HG02610 (cell line): ENCODE measurements around the gene RALGPS1.

Experiments
- ATAC-seq: cut with Tn5 transposase; IDR thresholded peaks from one replicate; pipeline ENCODE4 v1.9.1; 2021; ENCODE audit warnings: mild to moderate bottlenecking, moderate library complexity; ENCODE audit not compliant: unreplicated experiment

The RALGPS1 gene

DNA sequence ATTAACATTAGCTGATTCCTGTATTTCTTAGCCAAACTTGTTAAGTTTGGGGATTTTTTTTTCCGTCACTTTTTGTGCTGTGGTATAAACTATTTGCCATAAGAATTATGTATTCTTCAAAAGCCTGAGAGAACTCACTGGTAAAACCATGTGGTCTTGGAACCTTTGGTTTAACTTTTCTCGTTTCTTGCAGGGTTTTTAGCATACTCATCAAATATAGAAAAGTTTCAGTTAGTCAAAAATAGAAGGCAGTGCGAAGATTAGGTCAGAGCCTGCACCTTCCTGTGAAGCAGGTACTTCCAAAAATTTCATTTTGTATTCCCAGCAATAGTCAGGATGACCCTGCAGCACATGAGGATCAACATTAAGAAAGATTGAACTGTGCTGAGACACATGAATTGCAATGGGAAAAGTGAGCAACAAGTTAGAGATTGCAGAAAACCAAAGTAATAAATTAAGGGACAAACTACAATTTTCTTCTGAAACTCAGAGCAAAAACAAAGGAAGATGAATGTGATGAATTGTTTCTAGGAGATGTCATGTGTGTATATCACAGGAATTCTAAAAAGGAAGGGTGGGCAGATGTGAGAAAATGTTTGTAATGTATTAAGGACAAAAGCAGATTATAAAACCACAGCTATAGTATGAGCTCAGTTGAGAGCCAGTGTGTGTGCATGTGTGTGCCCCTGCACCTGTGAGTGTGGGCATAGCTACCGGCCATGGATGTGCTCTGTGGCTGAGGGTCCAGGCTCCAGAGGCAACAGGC, 105.6 kb downstream of the RALGPS1 start:
- ATAC-seq, result no peak

DNA sequence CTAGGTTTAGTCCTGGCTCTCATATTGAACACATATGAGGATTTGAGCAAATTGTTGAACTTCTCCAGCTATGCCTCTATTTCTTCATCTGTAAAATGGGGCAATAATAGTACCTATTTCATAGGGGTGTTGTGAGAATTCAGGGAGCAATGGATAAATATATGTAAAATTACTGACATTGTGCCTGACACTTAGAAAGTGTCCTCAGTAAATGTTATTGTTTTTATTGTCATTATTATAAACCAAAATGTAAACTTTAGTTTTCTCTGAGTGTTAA, 106.2 kb downstream of the RALGPS1 start:
- no peak for ATAC-seq

DNA sequence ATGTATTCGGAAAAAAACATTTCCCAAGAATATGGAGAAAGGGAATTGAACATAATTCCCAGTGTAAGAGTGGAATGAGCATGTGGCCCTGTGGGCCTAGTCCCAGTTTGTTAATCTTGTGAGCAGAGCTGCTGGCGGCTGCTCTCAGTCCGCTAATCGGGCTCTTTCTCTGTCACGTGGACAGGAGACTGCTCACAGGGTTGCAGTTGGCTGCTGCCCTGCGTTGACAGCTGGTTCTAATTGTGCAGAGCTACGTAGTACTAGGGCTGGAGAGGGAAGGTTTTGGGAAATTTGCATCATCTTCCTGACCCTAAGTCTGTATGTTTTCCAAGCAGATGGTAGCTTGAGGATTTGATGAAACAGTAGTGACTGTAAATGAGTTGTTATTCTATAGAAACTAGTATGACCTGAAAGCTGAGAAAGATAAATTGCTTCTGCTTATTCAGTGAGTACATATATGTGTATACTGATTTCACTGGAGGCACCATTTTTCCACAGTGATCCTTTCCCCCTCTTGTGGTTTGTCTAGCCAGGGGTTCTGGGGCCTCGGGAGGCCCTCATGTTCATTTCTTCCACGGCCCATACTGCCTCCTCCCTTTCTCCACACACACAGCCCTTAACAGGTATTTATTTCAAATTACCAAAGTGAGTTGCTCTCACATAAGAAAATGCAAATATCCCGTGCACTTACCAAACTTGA, 107.2 kb downstream of the RALGPS1 start:
- no peak for ATAC-seq

DNA sequence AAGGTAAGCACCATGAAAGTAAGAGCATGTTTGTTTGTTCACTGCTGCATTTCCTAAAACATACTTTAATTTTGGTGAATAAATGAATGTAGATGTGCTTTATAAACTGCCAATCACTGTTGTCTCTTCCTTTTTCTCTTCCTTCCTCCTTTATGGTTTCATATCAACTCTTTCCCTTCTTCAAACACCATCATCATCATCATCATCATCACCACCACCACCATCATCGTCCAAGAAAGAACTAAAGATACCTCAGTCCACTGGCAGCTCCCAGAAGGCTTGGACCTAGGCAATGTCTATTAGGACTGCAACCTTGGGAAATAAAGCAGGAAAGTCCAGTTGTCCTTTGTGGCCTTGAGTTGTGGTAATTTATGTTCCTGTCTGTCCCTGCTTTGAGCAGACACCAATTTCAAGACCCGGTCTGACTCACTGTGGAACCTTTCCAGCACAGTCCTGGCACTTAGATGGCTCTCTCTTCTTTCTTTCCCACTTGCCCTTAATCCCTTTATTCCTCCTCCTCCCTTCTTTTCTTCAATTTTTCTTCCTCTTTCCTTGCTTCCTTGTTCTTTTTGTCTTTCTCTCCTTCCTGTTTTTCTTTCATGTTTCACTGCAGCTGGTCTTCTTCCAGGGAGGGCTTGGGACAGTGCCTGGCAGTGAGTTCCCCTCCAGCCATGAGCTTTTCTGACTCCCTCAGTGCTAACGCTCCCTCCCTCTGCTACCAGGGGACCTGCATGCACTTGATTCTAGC, 108.5 kb downstream of the RALGPS1 start:
- no peak for ATAC-seq

DNA sequence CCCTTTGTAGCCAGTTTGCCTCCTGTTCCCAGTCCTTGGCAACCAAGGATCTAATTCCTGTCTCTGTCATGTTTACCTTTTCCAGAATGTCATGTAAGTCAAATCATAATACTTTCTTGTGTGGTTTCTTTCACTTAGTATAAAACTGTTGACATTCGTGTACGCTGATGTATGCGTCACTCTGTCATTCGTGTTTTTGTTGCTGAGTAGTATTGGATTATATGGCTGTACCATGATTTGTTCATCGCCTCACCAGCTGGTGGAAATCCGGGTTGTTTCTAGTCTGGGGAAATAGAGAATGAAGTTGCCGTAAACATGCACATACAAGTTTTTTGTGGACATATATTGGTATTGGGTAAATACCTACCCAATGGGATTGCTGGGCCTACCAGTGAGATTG, 110.5 kb downstream of the RALGPS1 start:
- no peak for ATAC-seq

DNA sequence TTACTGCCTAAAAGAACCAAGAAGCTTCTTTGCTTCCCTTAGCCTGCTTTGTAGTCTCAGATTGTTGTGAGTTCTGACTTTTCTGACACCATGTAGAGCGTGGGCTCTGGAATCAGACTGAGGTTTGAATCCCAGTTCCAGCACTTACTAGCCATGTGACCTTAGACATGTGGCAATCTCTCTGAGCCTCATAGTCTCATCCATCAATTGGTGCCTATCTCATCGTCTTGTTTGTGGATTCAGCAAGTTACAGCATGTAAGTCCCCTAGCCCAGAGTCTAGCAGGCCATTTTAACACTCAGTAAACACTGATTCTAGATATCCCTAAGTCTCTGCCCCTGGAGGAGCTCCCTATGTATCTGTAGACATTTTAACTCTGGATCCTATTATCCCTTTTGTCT, 113.1 kb downstream of the RALGPS1 start:
- ATAC-seq, result no peak

DNA sequence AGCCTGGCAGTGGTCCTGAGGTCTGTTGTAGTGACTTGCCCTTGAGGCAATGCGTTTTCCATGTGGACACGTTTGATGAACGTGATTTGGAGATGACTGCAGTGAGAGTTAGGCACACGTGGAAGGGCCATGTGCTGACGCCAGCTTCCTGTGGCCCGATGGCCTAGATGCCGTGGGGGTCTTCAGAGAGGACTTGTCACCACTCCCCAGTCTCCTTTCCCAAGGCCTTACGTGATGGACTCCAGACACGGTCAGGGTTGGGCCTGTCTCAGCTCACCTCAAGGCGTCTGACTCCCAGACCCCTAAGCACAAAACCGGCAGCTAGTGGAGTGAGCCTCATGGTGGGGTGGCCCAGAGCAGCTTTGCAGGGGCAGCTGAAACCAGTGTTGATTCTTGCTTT, 115.0 kb downstream of the RALGPS1 start:
- no peak for ATAC-seq

DNA sequence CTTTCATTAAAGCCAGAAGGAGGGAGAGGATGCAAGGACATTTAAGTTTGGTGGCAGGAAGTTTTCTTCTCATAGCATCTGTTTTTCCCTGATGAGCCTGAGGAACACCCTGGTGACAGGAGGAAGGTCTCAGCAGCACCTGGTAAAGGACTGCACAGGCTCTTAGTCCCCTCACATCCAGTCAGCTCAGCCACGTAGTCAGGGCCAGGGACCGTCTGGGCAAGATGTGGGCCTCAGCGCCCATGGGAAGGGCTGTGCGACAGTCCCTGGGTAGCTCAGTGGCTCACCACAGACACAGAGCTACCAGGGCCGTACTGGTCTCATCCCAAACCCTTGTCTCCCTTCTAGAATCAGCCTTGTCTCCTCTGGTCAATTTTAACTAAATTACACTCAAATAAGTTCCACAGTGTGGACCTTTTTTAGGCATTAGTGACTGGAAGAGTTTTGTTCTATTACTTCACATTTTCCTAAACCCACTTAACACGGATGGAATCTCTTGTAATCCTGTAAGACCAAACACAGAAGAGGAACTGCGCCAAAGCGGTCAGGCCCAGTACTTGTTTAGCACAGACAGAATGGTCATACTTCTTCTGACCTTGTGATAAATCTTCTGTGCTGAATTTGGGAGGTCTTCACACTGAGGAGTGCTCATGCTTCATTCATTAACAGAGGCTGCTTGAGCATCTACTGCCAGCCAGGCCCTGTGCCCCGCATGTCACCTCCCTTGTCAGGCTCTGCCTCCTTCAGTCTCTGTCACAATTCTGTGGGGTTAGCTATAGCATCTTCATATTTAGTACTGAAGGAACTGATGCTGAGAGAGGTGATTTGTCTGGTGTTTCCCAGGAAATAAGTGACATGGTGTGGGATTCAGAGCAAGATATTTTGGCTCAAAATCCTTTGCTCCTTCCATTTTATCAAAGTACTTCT, 116.5 kb downstream of the RALGPS1 start:
- no peak for ATAC-seq

DNA sequence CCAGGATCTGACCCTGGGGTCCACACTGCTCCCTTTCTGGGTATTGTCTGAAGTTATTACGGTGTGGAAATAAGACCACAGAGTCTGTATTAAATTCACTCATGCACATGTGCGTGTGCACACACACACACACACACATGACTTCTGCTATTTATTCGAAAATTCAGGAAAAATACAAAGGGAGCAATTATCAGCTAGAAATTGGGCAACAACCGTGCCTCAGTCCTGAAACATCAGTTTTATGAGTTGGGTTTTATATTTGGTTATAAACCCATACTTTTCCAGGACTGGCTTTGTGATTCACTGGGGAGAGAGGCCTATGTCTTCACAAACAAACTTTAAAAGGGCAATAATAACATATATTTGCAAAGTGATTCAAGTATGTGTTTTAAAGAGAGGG, 117.7 kb downstream of the RALGPS1 start:
- no peak for ATAC-seq

DNA sequence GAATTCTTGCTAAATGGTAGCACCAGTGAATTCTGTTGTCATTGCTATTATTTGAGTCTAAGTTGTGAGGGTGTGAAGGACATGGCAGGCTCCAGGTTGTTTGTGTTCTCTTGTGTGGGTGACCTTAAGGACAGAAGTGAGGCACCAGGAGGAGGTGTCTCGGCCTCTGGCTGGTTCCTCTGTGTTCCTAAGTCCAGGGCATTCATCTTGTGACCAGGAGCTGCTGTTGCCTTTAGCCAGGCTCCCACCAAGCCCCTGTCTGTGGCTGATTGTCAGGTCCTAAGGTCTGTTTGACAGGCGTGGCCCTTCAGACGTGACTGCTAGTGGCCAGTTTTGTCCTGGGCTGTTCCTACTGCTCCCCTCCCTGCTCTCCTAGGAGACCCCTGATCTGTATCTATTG, 118.5 kb downstream of the RALGPS1 start:
- no peak for ATAC-seq

DNA sequence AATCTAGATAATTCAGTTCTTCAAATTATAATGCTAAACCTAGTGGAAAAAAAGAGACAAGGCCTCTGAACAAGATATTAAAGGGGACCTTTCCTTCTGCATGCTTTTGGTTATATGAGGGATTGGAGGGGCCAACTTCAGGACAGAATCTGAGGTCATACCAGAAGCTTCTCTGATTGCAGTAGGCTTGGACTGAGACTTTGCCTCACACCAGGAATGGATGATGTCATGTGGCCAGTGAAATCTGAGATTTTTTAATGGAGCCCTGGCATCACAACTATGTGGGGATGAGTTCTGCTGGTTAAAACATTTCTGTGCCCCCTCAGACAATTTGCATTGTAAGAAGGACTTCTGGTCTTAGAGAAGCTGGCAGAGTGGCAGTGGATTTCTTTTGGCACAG, 119.2 kb downstream of the RALGPS1 start:
- ATAC-seq, result no peak

DNA sequence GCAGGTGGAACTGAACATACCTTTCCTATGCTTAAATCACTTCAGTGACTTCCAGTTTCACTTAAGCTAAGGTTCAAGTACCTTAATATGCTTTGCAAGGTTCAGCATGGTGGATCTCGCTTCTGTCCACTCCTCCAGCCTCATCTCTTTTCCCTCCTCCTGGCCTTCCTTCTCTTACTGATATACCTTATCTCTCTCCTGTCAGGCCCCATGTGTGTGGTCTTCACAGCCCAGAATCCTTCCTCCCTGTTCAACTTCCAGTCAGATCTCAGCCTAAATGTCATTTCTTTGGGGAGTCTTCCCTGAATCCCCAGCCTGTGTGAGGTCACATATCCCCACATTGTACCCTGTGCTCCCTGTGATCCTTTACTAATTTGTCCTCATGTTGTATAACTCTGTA, 120.1 kb downstream of the RALGPS1 start:
- no peak for ATAC-seq

DNA sequence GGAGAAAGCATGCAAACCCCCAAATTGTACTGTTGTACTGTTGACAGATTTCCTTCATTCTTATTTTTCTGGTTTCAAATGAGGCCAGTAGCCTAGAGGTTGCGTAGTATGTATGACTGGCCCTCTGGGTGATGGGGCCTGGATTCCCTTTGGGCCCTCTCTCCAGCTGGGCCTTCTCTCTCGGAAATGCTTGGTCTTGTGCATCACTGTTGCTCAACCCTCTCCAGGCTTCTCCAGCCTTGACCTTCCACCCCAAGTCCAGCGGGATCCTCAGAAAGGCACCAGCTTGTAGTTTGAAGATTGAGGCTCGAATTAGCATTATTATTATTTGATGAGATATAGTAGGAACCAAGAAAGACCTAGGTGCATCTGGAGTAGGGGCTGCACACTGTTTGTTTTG, 120.8 kb downstream of the RALGPS1 start:
- ATAC-seq, result no peak

DNA sequence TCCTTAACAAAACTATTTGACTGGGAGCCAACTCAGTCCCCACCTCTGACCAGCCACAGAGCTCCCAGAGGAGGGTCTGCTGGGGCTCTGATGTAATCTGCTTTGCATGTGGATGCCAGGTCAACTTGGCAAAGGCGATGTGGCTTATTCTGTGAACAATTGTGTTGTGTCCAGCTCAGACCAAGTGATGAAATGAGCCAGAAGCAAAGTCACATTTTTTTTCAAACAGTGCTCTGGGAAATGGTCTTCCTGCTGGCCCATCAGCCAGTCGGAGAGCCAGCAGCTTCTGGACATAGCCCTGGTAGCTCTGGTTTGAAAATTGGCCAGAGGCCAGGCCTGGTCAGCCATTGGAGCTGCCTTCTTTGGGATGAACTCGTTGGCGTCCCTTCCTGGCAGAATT, 121.4 kb downstream of the RALGPS1 start:
- ATAC-seq, result no peak

DNA sequence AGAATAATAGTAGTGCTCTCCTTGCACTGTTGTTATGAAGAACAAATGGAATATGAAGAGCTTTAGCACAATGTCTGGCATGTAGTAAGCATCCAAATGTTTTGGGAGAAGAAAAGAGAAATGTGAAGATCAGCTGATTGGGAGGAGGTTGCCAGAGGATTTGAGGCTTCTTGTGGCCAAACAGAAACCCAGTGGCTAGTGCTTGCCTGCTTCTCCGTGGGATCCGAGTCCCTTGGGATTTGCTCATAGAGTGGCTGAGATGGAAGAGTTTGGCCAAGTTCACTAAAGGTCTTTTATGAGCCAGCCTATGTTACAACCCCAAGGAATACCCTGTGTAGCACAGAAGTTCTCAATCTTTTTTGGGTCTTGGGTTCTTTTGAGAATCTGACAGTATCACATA, 121.9 kb downstream of the RALGPS1 start:
- no peak for ATAC-seq

DNA sequence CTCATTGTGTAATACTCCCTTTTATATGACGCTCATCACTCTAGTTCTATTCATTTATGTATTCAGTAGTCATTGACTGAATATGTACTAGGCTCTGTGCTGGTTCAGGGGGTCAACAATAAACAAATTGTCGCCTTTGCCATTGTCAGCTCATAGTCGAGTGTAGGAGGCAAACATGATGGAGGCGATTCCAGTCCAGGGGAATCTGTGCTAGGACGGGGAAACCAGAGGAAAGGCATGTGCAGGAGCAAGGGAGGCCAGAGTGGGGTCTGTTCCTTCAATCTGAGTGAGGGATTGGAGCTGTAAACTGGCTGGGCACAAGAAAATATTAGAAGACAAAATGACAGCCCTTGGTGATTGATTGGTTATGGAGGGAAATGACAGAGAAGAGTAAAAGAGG, 123.9 kb downstream of the RALGPS1 start:
- ATAC-seq, result no peak

DNA sequence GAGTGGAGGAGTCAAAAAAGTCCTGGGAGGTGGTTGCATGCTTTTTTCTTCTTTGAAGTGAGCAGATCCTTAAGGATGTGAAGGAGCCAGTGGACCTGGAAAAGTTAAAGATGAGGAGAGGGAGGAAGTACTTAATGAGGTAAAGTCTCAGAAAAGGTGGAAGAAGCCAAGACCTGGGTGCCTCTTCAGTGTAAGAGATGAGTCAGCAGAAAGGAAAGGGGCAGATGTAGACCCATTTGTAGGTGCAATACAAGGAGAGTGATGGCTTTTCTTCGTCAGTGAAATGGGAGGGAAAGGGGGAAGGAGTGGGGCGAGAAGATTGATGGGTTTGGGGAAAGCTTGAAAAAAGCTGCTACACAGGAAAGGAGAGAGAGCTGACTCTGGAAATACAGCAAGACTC, 124.9 kb downstream of the RALGPS1 start:
- no peak for ATAC-seq

DNA sequence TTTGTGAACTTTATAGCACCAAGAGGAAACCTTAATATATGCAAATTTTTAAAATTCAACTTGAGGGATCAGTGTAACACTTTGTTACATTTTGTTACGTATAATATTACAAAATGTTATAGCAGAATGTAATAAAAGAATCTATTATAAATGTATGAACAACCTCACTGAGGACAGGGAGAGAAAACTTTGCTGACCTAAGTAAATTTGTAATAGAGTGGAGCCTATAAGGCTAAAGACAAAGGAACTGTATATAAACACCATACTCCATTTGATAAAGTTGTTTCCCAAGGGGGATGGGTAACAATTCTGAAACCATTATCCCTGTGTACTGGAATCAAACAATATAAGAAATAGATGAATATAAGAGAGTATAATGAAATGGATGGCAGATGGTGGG, 130.6 kb downstream of the RALGPS1 start:
- no peak for ATAC-seq

DNA sequence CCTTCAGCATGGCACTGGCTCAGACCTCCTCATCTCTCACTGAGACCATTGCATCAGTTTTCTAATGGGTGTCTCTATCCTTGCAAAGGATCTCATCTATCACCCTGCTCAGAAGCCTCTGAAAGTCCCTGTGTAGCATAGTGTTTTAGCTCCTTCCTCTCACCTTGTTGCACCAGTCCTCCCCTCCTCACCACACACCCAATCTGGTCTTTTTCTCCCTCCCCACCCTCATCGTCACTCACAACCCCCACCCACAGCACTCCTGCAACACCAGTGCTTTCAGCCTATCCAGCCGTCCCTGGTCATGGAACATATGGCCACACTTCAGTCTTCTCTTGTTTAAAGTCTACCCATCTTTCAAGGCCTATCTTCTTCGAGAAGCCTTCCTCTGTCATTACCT, 133.4 kb downstream of the RALGPS1 start:
- ATAC-seq, result no peak

DNA sequence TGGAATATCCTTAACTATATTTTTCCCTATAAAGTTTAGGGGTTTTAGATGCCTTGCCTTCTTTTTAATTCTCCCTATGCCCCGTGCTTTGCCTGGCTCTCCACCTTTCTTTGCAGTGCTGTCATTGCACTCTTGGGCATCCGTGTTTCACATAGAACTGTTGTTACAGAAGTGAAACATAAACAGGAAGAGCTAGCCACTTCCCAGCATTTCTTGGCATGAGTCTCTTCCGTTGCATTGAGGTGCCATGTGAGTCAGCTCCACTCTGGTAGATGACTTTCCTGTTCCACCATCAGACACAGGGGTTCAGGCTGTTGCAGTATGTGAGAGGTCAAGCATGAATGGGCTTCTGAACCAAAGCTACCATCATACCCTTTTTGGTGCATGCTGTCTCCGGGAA, 134.5 kb downstream of the RALGPS1 start:
- ATAC-seq, result peak; percentile 55

DNA sequence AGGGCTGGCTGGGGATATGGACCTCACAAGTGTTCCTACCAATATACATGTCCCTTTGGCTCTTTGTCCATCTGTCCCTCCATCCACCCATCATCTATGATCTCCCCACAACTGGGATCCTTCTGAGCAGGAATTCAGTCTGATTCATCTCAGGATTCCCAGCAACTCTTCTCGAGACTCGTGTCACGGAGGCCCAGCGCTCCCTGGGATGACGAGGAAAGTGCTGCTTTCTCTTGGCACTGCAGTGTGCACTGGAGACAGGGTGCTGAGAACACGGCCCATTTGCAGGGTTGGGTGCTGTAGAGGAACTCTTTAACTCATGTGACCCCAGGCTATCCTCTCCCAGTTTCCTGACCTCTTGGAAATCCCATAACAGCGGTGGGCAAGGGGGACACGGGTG, 135.0 kb downstream of the RALGPS1 start:
- no peak for ATAC-seq
